ENCODE results near the gene SH3PXD2A. TPM values are rescaled to one million over a fixed set of nuclear protein-coding genes. Genes with fewer than 3 reads are reported as not detected.

The SH3PXD2A gene
- total and polyA plus RNA-seq, 5 donors from 2014 or later, result 0.24 to 15.4 (median 0.47) TPM

- no peak overlapping the region for H3K4me3 Mint-ChIP-seq
- peaks cover 17% of the 10 kb centered on the region for H3K27me3 Mint-ChIP-seq
- DNase-seq (no peak), ATAC-seq (ENCODE audit: low read depth in 2 of 2) (no peak)
- Histone ChIP-seq H3K4me3 (ENCODE audit: low read depth, low read length) (no peak overlapping the region), H3K27me3 (ENCODE audit: control insufficient read depth, insufficient read depth, low read length) (no peaks in the 10 kb centered on the region), H3K36me3 (ENCODE audit: control insufficient read depth, insufficient read depth, low read length) (no peaks in the 10 kb centered on the region), H3K9me3 (ENCODE audit: control insufficient read depth in 2 of 2, low read length in 2 of 2) (no peaks in the 10 kb centered on the region), H3K27ac (ENCODE audit: insufficient read depth, low read length, poor library complexity, severe bottlenecking) (no peak overlapping the region), H3K4me1 (ENCODE audit: control insufficient read depth, insufficient read depth, low read length, poor library complexity, severe bottlenecking) (no peaks in the 10 kb centered on the region)
- H3K9me3 Mint-ChIP-seq, result no peaks in the 10 kb centered on the region
- no peaks in the 10 kb centered on the region for H3K36me3 Mint-ChIP-seq
- H3K27ac Mint-ChIP-seq, result peak overlapping the region in 1 of 3 donors; percentile 39
- peaks cover 0 to 6% (median 1%) of the 10 kb centered on the region in 4 donors for H3K4me1 Mint-ChIP-seq
These were observed 33.2 kb downstream of the SH3PXD2A start for GRCh38 chr10:103822107-103822716.

- Mint-ChIP-seq H3K4me3 (no peak overlapping the region), H3K4me1 (peaks cover 0 to 6% (median 1%) of the 10 kb centered on the region in 4 donors), H3K27me3 (peaks cover 17% of the 10 kb centered on the region), H3K36me3 (no peaks in the 10 kb centered on the region), H3K27ac (no peak overlapping the region), H3K9me3 (no peaks in the 10 kb centered on the region)
- Histone ChIP-seq H3K4me1 (ENCODE audit: control insufficient read depth, insufficient read depth, low read length, poor library complexity, severe bottlenecking) (no peaks in the 10 kb centered on the region), H3K27me3 (ENCODE audit: control insufficient read depth, insufficient read depth, low read length) (no peaks in the 10 kb centered on the region), H3K27ac (ENCODE audit: insufficient read depth, low read length, poor library complexity, severe bottlenecking) (no peak overlapping the region), H3K36me3 (ENCODE audit: control insufficient read depth, insufficient read depth, low read length) (no peaks in the 10 kb centered on the region), H3K9me3 (ENCODE audit: control insufficient read depth in 2 of 2, low read length in 2 of 2) (no peaks in the 10 kb centered on the region), H3K4me3 (ENCODE audit: low read depth, low read length) (no peak overlapping the region)
- no peak for DNase-seq
- no peak for ATAC-seq (ENCODE audit: low read depth in 2 of 2)
These were observed 35.0 kb downstream of the SH3PXD2A start for GRCh38 chr10:103820101-103821062.

- H3K27ac ChIP-seq (ENCODE audit: insufficient read depth, low read length, poor library complexity, severe bottlenecking), result no peak overlapping the region
- H3K27me3 ChIP-seq (ENCODE audit: control insufficient read depth, insufficient read depth, low read length), result no peaks in the 10 kb centered on the region
- H3K27ac Mint-ChIP-seq, result peak overlapping the region in 2 of 3 donors; percentile 5 to 56
- peaks cover 0 to 5% (median 3%) of the 10 kb centered on the region in 4 donors for H3K4me1 Mint-ChIP-seq
- DNase-seq, result no peak
- no peak overlapping the region for H3K4me3 Mint-ChIP-seq
- no peaks in the 10 kb centered on the region for H3K4me1 ChIP-seq (ENCODE audit: control insufficient read depth, insufficient read depth, low read length, poor library complexity, severe bottlenecking)
- peaks cover 17% of the 10 kb centered on the region for H3K27me3 Mint-ChIP-seq
- H3K9me3 Mint-ChIP-seq, result no peaks in the 10 kb centered on the region
- no peak for ATAC-seq (ENCODE audit: low read depth in 2 of 2)
- no peaks in the 10 kb centered on the region for H3K36me3 Mint-ChIP-seq
- no peaks in the 10 kb centered on the region for H3K9me3 ChIP-seq (ENCODE audit: control insufficient read depth in 2 of 2, low read length in 2 of 2)
- H3K36me3 ChIP-seq (ENCODE audit: control insufficient read depth, insufficient read depth, low read length), result no peaks in the 10 kb centered on the region
- H3K4me3 ChIP-seq (ENCODE audit: low read depth, low read length), result no peak overlapping the region
These were observed 35.9 kb downstream of the SH3PXD2A start for GRCh38 chr10:103819493-103819892.

- no peaks in the 10 kb centered on the region for H3K36me3 Mint-ChIP-seq
- H3K9me3 Mint-ChIP-seq, result no peaks in the 10 kb centered on the region
- DNase-seq (no peak), ATAC-seq (ENCODE audit: low read depth in 2 of 2) (no peak)
- Histone ChIP-seq H3K27me3 (ENCODE audit: control insufficient read depth, insufficient read depth, low read length) (no peaks in the 10 kb centered on the region), H3K36me3 (ENCODE audit: control insufficient read depth, insufficient read depth, low read length) (no peaks in the 10 kb centered on the region), H3K4me1 (ENCODE audit: control insufficient read depth, insufficient read depth, low read length, poor library complexity, severe bottlenecking) (no peaks in the 10 kb centered on the region), H3K27ac (ENCODE audit: insufficient read depth, low read length, poor library complexity, severe bottlenecking) (no peak overlapping the region), H3K4me3 (ENCODE audit: low read depth, low read length) (no peak overlapping the region), H3K9me3 (ENCODE audit: control insufficient read depth in 2 of 2, low read length in 2 of 2) (no peaks in the 10 kb centered on the region)
- peaks cover 13% of the 10 kb centered on the region for H3K27me3 Mint-ChIP-seq
- peaks cover 0 to 5% (median 0%) of the 10 kb centered on the region in 4 donors for H3K4me1 Mint-ChIP-seq
- peak overlapping the region in 1 of 4 donors; percentile 29 for H3K4me3 Mint-ChIP-seq
- peak overlapping the region in 2 of 3 donors; percentile 1 to 5 for H3K27ac Mint-ChIP-seq
These were observed 36.5 kb downstream of the SH3PXD2A start for GRCh38 chr10:103818765-103819374.

- Mint-ChIP-seq H3K4me1 (peaks cover 0 to 5% (median 1%) of the 10 kb centered on the region in 4 donors), H3K4me3 (no peak overlapping the region), H3K27me3 (peaks cover 14% of the 10 kb centered on the region), H3K9me3 (no peaks in the 10 kb centered on the region), H3K36me3 (no peaks in the 10 kb centered on the region), H3K27ac (no peak overlapping the region)
- Histone ChIP-seq H3K4me1 (ENCODE audit: control insufficient read depth, insufficient read depth, low read length, poor library complexity, severe bottlenecking) (no peaks in the 10 kb centered on the region), H3K27ac (ENCODE audit: insufficient read depth, low read length, poor library complexity, severe bottlenecking) (no peak overlapping the region), H3K4me3 (ENCODE audit: low read depth, low read length) (no peak overlapping the region), H3K36me3 (ENCODE audit: control insufficient read depth, insufficient read depth, low read length) (no peaks in the 10 kb centered on the region), H3K9me3 (ENCODE audit: control insufficient read depth in 2 of 2, low read length in 2 of 2) (no peaks in the 10 kb centered on the region), H3K27me3 (ENCODE audit: control insufficient read depth, insufficient read depth, low read length) (no peaks in the 10 kb centered on the region)
- no peak for ATAC-seq (ENCODE audit: low read depth in 2 of 2)
- DNase-seq, result no peak
These were observed 37.3 kb downstream of the SH3PXD2A start for GRCh38 chr10:103818105-103818504.

GRCh38 chr10:103816431-103816830 lies 38.9 kb downstream of the SH3PXD2A start:
- Histone ChIP-seq H3K4me1 (ENCODE audit: control insufficient read depth, insufficient read depth, low read length, poor library complexity, severe bottlenecking) (no peaks in the 10 kb centered on the region), H3K27me3 (ENCODE audit: control insufficient read depth, insufficient read depth, low read length) (no peaks in the 10 kb centered on the region), H3K9me3 (ENCODE audit: control insufficient read depth in 2 of 2, low read length in 2 of 2) (no peaks in the 10 kb centered on the region), H3K27ac (ENCODE audit: insufficient read depth, low read length, poor library complexity, severe bottlenecking) (no peak overlapping the region), H3K4me3 (ENCODE audit: low read depth, low read length) (no peak overlapping the region), H3K36me3 (ENCODE audit: control insufficient read depth, insufficient read depth, low read length) (no peaks in the 10 kb centered on the region)
- DNase-seq (peak in 1 of 3 donors; percentile 31), ATAC-seq (ENCODE audit: low read depth in 2 of 2) (no peak)
- H3K4me3 Mint-ChIP-seq, result no peak overlapping the region
- no peak overlapping the region for H3K27ac Mint-ChIP-seq
- peaks cover 0 to 10% (median 3%) of the 10 kb centered on the region in 4 donors for H3K4me1 Mint-ChIP-seq
- H3K36me3 Mint-ChIP-seq, result no peaks in the 10 kb centered on the region
- no peaks in the 10 kb centered on the region for H3K9me3 Mint-ChIP-seq
- peaks cover 17% of the 10 kb centered on the region for H3K27me3 Mint-ChIP-seq

- Histone ChIP-seq H3K27ac (ENCODE audit: insufficient read depth, low read length, poor library complexity, severe bottlenecking) (no peak overlapping the region), H3K36me3 (ENCODE audit: control insufficient read depth, insufficient read depth, low read length) (no peaks in the 10 kb centered on the region), H3K4me3 (ENCODE audit: low read depth, low read length) (no peak overlapping the region), H3K4me1 (ENCODE audit: control insufficient read depth, insufficient read depth, low read length, poor library complexity, severe bottlenecking) (no peaks in the 10 kb centered on the region), H3K9me3 (ENCODE audit: control insufficient read depth in 2 of 2, low read length in 2 of 2) (no peaks in the 10 kb centered on the region), H3K27me3 (ENCODE audit: control insufficient read depth, insufficient read depth, low read length) (no peaks in the 10 kb centered on the region)
- no peak overlapping the region for H3K4me3 Mint-ChIP-seq
- H3K27ac Mint-ChIP-seq, result no peak overlapping the region
- no peak for ATAC-seq (ENCODE audit: low read depth in 2 of 2)
- H3K4me1 Mint-ChIP-seq, result peaks cover 2 to 10% (median 4%) of the 10 kb centered on the region in 4 donors
- peaks cover 17% of the 10 kb centered on the region for H3K27me3 Mint-ChIP-seq
- no peaks in the 10 kb centered on the region for H3K36me3 Mint-ChIP-seq
- DNase-seq, result no peak
- H3K9me3 Mint-ChIP-seq, result no peaks in the 10 kb centered on the region
These were observed 40.6 kb downstream of the SH3PXD2A start for GRCh38 chr10:103814626-103815370.
